NCI-H1694 (cell line): Measurements from ENCODE around the gene LYPD1.

Experiments used
- DNase-seq: peaks from one replicate; lab custom pipeline; 2025; lab: John Stamatoyannopoulos, UW

Gene LYPD1

GRCh38 chr2:132668189-132668823 lies 1.7 kb downstream of the LYPD1 start:
- peak; percentile 31 for DNase-seq

- DNase-seq: no peak
Observed at GRCh38 chr2:132667706-132668105, 2.3 kb downstream of the LYPD1 start.

- no peak for DNase-seq
Observed at GRCh38 chr2:132665401-132666140, 4.4 kb downstream of the LYPD1 start.

- DNase-seq: no peak
Observed at GRCh38 chr2:132664096-132664495, 5.9 kb downstream of the LYPD1 start.

- no peak for DNase-seq
Observed at GRCh38 chr2:132662732-132663131, 7.3 kb downstream of the LYPD1 start.

- no peak for DNase-seq
Observed at GRCh38 chr2:132659331-132659730, 10.7 kb downstream of the LYPD1 start.

- DNase-seq: no peak
Observed at GRCh38 chr2:132656266-132656975, 13.6 kb downstream of the LYPD1 start.

- DNase-seq: no peak
Observed at GRCh38 chr2:132654968-132655367, 15.0 kb downstream of the LYPD1 start.

GRCh38 chr2:132654335-132654734 lies 15.7 kb downstream of the LYPD1 start:
- no peak for DNase-seq

GRCh38 chr2:132652474-132652873 lies 17.5 kb downstream of the LYPD1 start:
- DNase-seq: no peak

- no peak for DNase-seq
Observed at GRCh38 chr2:132651115-132652045, 18.6 kb downstream of the LYPD1 start.

- no peak for DNase-seq
Observed at GRCh38 chr2:132646540-132647108, 23.4 kb downstream of the LYPD1 start.

- DNase-seq: no peak
Observed at GRCh38 chr2:132645722-132646539, 24.1 kb downstream of the LYPD1 start.

- DNase-seq: no peak
Observed at GRCh38 chr2:132645176-132645575, 24.8 kb downstream of the LYPD1 start.

- no peak for DNase-seq
Observed at GRCh38 chr2:132642415-132642814, 27.6 kb downstream of the LYPD1 start.

- DNase-seq: no peak
Observed at GRCh38 chr2:132641819-132642218, 28.2 kb downstream of the LYPD1 start.

- DNase-seq: no peak
Observed at GRCh38 chr2:132640116-132640515, 29.9 kb downstream of the LYPD1 start.

GRCh38 chr2:132638313-132639040 lies 31.5 kb downstream of the LYPD1 start:
- DNase-seq: no peak

- no peak for DNase-seq
Observed at GRCh38 chr2:132636346-132636745, 33.7 kb downstream of the LYPD1 start.

- DNase-seq: no peak
Observed at GRCh38 chr2:132633635-132634034, 36.4 kb downstream of the LYPD1 start.
